KMS-11 (cell line): ENCODE measurements around the gene MCTP2.

Experiments used
- H2AFZ ChIP-seq: fragments of 200-600 bp; sonication (generic); 2 replicates; pipeline ENCODE4 v1.6.1; 2016; ENCODE audit warnings: antibody characterized with exemption, mixed run types, low read depth
- H3K27ac ChIP-seq: fragments of 200-600 bp; sonication (generic); 2 replicates; pipeline ENCODE4 v1.6.1; 2016; ENCODE audit warnings: mild to moderate bottlenecking, mixed run types
- H3K27me3 ChIP-seq: fragments of 200-600 bp; sonication (generic); 2 replicates; pipeline ENCODE4 v1.6.1; 2017; ENCODE audit warnings: mild to moderate bottlenecking, low read depth, mixed run types, moderate library complexity; ENCODE audit not compliant: insufficient read depth
- H3K36me3 ChIP-seq: fragments of 200-600 bp; sonication (generic); 2 replicates; pipeline ENCODE4 v1.6.1; 2017; ENCODE audit warnings: mild to moderate bottlenecking, mixed run types; ENCODE audit not compliant: insufficient read depth
- H3K4me1 ChIP-seq: fragments of 200-600 bp; sonication (generic); 2 replicates; pipeline ENCODE4 v1.6.1; 2016; ENCODE audit warnings: mild to moderate bottlenecking, low read depth, mixed run types; ENCODE audit not compliant: poor library complexity, severe bottlenecking
- H3K4me2 ChIP-seq: fragments of 200-600 bp; sonication (generic); 2 replicates; pipeline ENCODE4 v1.7.0; 2016; ENCODE audit warnings: mild to moderate bottlenecking, mixed run types
- H3K4me3 ChIP-seq: fragments of 200-600 bp; sonication (generic); IDR thresholded peaks from 2 replicates; pipeline ENCODE4 v1.6.1; 2017; ENCODE audit warnings: low read depth, low read length, mixed read lengths; ENCODE audit not compliant: insufficient read depth
- H3K79me2 ChIP-seq: fragments of 200-600 bp; sonication (generic); 2 replicates; pipeline ENCODE4 v1.6.1; 2016; ENCODE audit warnings: low read depth, mixed run types; ENCODE audit not compliant: insufficient read depth
- H3K9ac ChIP-seq: fragments of 200-600 bp; sonication (generic); 2 replicates; pipeline ENCODE4 v1.6.1; 2016; ENCODE audit warnings: mild to moderate bottlenecking, mixed run types
- H4K20me1 ChIP-seq: fragments of 200-600 bp; sonication (generic); 2 replicates; pipeline ENCODE4 v1.6.1; 2016; ENCODE audit warnings: mild to moderate bottlenecking, mixed run types; ENCODE audit not compliant: insufficient read depth
- CTCF ChIP-seq: fragments of 200-600 bp; sonication (generic); conservative IDR thresholded peaks from 2 replicates; pipeline ENCODE4 v1.6.1; 2017; ENCODE audit warnings: low read depth, mild to moderate bottlenecking, antibody characterized with exemption, low read length, moderate library complexity, mixed read lengths

MCTP2 gene

GRCh38 chr15:94446441-94446840, 215.1 kb downstream of the MCTP2 start:
- Histone ChIP-seq H3K36me3 (no peaks in the 10 kb centered on the region), H3K4me3 (no peak overlapping the region), H2AFZ (no peak overlapping the region), H3K27ac (no peak overlapping the region), H3K4me2 (no peak overlapping the region), H3K27me3 (no peaks in the 10 kb centered on the region), H4K20me1 (no peaks in the 10 kb centered on the region), H3K9ac (no peak overlapping the region), H3K79me2 (no peaks in the 10 kb centered on the region), H3K4me1 (no peaks in the 10 kb centered on the region)
- no peak for TF ChIP-seq CTCF

GRCh38 chr15:94451466-94451865, 220.1 kb downstream of the MCTP2 start:
- no peak overlapping the region for H3K27ac ChIP-seq

GRCh38 chr15:94453227-94453988, 222.0 kb downstream of the MCTP2 start:
- no peaks in the 10 kb centered on the region for H3K27me3 ChIP-seq
- no peak overlapping the region for H2AFZ ChIP-seq
- H3K9ac ChIP-seq: no peak overlapping the region
- no peak overlapping the region for H3K27ac ChIP-seq
- H3K36me3 ChIP-seq: no peaks in the 10 kb centered on the region
- no peak for TF ChIP-seq CTCF
- H3K79me2 ChIP-seq: no peaks in the 10 kb centered on the region
- no peak overlapping the region for H3K4me3 ChIP-seq
- no peaks in the 10 kb centered on the region for H4K20me1 ChIP-seq
- H3K4me2 ChIP-seq: no peak overlapping the region
- H3K4me1 ChIP-seq: no peaks in the 10 kb centered on the region

More at GRCh38 chr15:94451466-94451865, 220.1 kb downstream of the MCTP2 start:
- no peaks in the 10 kb centered on the region for H3K4me1 ChIP-seq
- no peak overlapping the region for H3K9ac ChIP-seq
- no peaks in the 10 kb centered on the region for H3K79me2 ChIP-seq
- H2AFZ ChIP-seq: no peak overlapping the region
- H3K4me3 ChIP-seq: no peak overlapping the region
- no peaks in the 10 kb centered on the region for H3K27me3 ChIP-seq
- H3K36me3 ChIP-seq: no peaks in the 10 kb centered on the region
- H3K4me2 ChIP-seq: no peak overlapping the region
- no peak for TF ChIP-seq CTCF
- H4K20me1 ChIP-seq: no peaks in the 10 kb centered on the region

GRCh38 chr15:94455297-94455696, 223.9 kb downstream of the MCTP2 start:
- no peak overlapping the region for H3K27ac ChIP-seq
- no peak overlapping the region for H3K9ac ChIP-seq
- no peaks in the 10 kb centered on the region for H3K27me3 ChIP-seq
- no peak for TF ChIP-seq CTCF
- H3K4me3 ChIP-seq: no peak overlapping the region
- H3K4me1 ChIP-seq: no peaks in the 10 kb centered on the region
- H2AFZ ChIP-seq: no peak overlapping the region
- H3K4me2 ChIP-seq: no peak overlapping the region
- no peaks in the 10 kb centered on the region for H4K20me1 ChIP-seq
- H3K36me3 ChIP-seq: no peaks in the 10 kb centered on the region
- H3K79me2 ChIP-seq: no peaks in the 10 kb centered on the region
